ENCODE data around the gene EXOC3. TPM values are rescaled to one million over a fixed set of nuclear protein-coding genes. Genes with fewer than 3 reads are reported as not detected.

The EXOC3 gene
- total RNA-seq, 3 donors from 2014 or later (not counting 1 experiment from before 2014, with no cell fraction given) = 89.6 to 99.9 (median 96.3) TPM

DNA sequence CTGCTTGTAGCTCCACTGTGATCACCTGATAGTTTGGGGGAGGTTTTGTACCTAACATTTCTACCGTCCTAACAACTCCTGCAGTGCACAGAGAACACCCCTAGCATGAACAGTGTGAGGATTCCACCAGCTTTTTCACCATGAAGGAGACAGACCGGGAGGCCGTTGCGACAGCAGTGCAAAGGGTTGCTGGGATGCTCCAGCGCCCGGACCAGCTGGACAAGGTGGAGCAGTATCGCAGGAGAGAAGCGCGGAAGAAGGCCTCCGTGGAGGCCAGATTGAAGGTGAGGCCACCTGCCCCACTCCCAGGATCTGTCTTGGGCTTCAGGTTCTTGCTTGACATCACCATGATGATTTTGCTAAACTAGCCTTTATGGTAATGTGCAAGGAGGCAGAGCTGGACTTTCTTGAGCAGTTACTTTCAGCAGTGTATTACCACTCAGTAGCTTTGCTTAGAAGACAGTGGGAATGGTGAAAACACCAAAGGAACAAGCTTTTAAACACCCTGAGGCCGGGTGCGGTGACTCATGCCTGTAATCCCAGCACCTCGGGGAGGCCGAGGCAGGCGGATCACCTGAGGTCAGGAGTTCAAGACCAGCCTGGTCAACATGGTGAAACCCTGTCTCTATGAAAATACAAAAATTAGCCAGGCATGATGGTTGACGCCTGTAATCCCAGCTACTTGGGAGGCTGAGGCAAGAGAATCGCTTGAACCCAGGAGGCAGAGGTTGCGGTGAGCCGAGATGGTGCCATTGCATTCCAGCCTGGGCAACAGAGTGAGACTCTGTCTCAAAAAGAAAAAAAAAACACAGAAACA lies 3.3 kb downstream of the EXOC3 start:
- Histone ChIP-seq H3K9me3 (ENCODE audit: control insufficient read depth, insufficient read depth, low read length) (no peaks in the 10 kb centered on the region), H3K4me3 (ENCODE audit: low read length) (no peak overlapping the region), H3K27ac (ENCODE audit: low read length) (no peak overlapping the region), H3K4me1 (ENCODE audit: control insufficient read depth, insufficient read depth, low read length) (peaks cover 31% of the 10 kb centered on the region), H3K36me3 (ENCODE audit: control insufficient read depth, insufficient read depth, low read length) (peaks cover 43% of the 10 kb centered on the region), H3K27me3 (ENCODE audit: control insufficient read depth, insufficient read depth, low read length) (no peaks in the 10 kb centered on the region)
- no peak overlapping the region for H3K4me3 Mint-ChIP-seq
- peaks cover 29% of the 10 kb centered on the region for H3K36me3 Mint-ChIP-seq
- DNase-seq (no peak), ATAC-seq (no peak)
- H3K27ac Mint-ChIP-seq = peak overlapping the region in 1 of 2 donors; percentile 10
- intact Hi-C loops (cut with micrococcal nuclease) = no loop called here
- H3K9me3 Mint-ChIP-seq = no peaks in the 10 kb centered on the region
- 97% methylated on average over 18 of the region's 19 CpGs for WGBS (ENCODE audit: insufficient coverage)
- TF ChIP-seq, protein P1, sequence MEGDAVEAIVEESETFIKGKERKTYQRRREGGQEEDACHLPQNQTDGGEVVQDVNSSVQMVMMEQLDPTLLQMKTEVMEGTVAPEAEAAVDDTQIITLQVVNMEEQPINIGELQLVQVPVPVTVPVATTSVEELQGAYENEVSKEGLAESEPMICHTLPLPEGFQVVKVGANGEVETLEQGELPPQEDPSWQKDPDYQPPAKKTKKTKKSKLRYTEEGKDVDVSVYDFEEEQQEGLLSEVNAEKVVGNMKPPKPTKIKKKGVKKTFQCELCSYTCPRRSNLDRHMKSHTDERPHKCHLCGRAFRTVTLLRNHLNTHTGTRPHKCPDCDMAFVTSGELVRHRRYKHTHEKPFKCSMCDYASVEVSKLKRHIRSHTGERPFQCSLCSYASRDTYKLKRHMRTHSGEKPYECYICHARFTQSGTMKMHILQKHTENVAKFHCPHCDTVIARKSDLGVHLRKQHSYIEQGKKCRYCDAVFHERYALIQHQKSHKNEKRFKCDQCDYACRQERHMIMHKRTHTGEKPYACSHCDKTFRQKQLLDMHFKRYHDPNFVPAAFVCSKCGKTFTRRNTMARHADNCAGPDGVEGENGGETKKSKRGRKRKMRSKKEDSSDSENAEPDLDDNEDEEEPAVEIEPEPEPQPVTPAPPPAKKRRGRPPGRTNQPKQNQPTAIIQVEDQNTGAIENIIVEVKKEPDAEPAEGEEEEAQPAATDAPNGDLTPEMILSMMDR (IDR thresholded peaks at IDR 0.05) = no peak
- peaks cover 44 to 56% of the 10 kb centered on the region in 2 donors for H3K4me1 Mint-ChIP-seq
- H3K27me3 Mint-ChIP-seq (ENCODE audit: low read depth in 2 of 2) = no peaks in the 10 kb centered on the region

DNA sequence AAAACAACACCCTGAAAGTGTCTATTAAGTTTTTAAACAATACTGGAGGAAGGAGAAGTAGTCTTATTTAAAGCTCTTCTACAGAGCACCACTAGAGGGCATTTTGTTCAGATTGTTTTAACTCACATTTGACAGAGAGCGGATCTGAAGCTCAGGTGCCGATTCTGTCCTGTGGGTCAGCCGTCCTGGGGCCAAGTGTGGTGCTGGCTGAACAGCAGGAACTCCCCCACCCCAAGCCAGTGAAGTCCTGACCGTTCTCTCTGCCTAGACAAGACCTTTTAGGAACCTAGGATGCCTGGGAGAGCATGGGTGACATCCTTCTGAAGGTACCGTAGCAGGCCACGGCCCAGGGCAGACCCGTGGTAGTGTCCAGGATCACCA lies 3.9 kb downstream of the EXOC3 start:
- peaks cover 49% of the 10 kb centered on the region for H3K36me3 ChIP-seq (ENCODE audit: control insufficient read depth, insufficient read depth, low read length)
- peak in 1 of 2 donors; percentile 63 for DNase-seq
- no peak for ATAC-seq
- TF ChIP-seq, protein P1 (IDR thresholded peaks at IDR 0.05) = peak; percentile 56
- H3K27me3 Mint-ChIP-seq (ENCODE audit: low read depth in 2 of 2) = no peaks in the 10 kb centered on the region
- no peak overlapping the region for H3K27ac Mint-ChIP-seq
- H3K4me1 Mint-ChIP-seq = peaks cover 45 to 56% of the 10 kb centered on the region in 2 donors
- peaks cover 35% of the 10 kb centered on the region for H3K36me3 Mint-ChIP-seq
- intact Hi-C loops (cut with micrococcal nuclease) = no loop called here
- no peaks in the 10 kb centered on the region for H3K9me3 ChIP-seq (ENCODE audit: control insufficient read depth, insufficient read depth, low read length)
- H3K4me3 Mint-ChIP-seq = no peak overlapping the region
- H3K27ac ChIP-seq (ENCODE audit: low read length) = no peak overlapping the region
- WGBS (ENCODE audit: insufficient coverage) = 72% methylated on average over 7 of the region's 7 CpGs
- H3K4me1 ChIP-seq (ENCODE audit: control insufficient read depth, insufficient read depth, low read length) = peaks cover 31% of the 10 kb centered on the region
- H3K27me3 ChIP-seq (ENCODE audit: control insufficient read depth, insufficient read depth, low read length) = no peaks in the 10 kb centered on the region
- H3K4me3 ChIP-seq (ENCODE audit: low read length) = no peak overlapping the region
- peaks cover 2% of the 10 kb centered on the region in 2 donors for H3K9me3 Mint-ChIP-seq

DNA sequence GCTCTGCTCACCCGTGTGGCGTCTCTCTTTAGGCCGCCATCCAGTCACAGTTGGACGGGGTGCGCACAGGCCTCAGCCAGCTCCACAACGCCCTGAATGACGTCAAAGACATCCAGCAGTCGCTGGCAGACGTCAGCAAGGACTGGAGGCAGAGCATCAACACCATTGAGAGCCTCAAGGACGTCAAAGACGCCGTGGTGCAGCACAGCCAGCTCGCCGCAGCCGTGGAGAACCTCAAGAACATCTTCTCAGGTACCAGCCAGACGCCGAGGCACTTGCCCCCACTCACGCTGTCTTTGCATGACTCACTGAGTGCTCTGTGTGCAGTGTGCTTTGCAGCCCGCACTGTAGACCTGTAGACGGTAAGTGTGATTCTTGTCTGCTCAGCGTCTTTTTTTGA lies 4.5 kb downstream of the EXOC3 start:
- WGBS (ENCODE audit: insufficient coverage) = 96% methylated on average over 21 of the region's 21 CpGs

More for the DNA sequence above, 4.5 kb downstream of the EXOC3 start:
- ATAC-seq (no peak), DNase-seq (no peak)
- Histone ChIP-seq H3K27me3 (ENCODE audit: control insufficient read depth, insufficient read depth, low read length) (no peaks in the 10 kb centered on the region), H3K27ac (ENCODE audit: low read length) (no peak overlapping the region), H3K36me3 (ENCODE audit: control insufficient read depth, insufficient read depth, low read length) (peaks cover 54% of the 10 kb centered on the region), H3K4me3 (ENCODE audit: low read length) (no peak overlapping the region), H3K4me1 (ENCODE audit: control insufficient read depth, insufficient read depth, low read length) (peaks cover 26% of the 10 kb centered on the region), H3K9me3 (ENCODE audit: control insufficient read depth, insufficient read depth, low read length) (no peaks in the 10 kb centered on the region)
- Mint-ChIP-seq H3K4me1 (peaks cover 47 to 53% of the 10 kb centered on the region in 2 donors), H3K27ac (no peak overlapping the region), H3K9me3 (peaks cover 6 to 7% of the 10 kb centered on the region in 2 donors), H3K36me3 (peaks cover 41% of the 10 kb centered on the region), H3K4me3 (no peak overlapping the region), H3K27me3 (ENCODE audit: low read depth in 2 of 2) (no peaks in the 10 kb centered on the region)
- TF ChIP-seq, protein P1 (IDR thresholded peaks at IDR 0.05) = no peak
- intact Hi-C loops (cut with micrococcal nuclease) = no loop called here

All from natural killer cell (primary cell).